Kidney tubule cell (primary cell): ENCODE results near the gene SELENOF.
"Not testable (repeated sequence)": the region's sequence is repeated elsewhere in the genome, so short reads cannot be mapped to it uniquely, and the experiment has no call there.

Experiments used
- DNase-seq: peaks from one replicate; pipeline ENCODE4 v3.0.0-alpha.2; 2018; ENCODE audit warnings: low spot score

The SELENOF gene

GRCh38 chr1:86858524-86859261, 55.2 kb downstream of the SELENOF start:
- no peak for DNase-seq

GRCh38 chr1:86856196-86856595, 57.7 kb downstream of the SELENOF start:
- no peak for DNase-seq

- DNase-seq = no peak
These were observed 59.6 kb downstream of the SELENOF start for GRCh38 chr1:86854352-86854751.

GRCh38 chr1:86852782-86853408, 61.0 kb downstream of the SELENOF start:
- DNase-seq = no peak

- DNase-seq = no peak
These were observed 61.6 kb downstream of the SELENOF start for GRCh38 chr1:86852289-86852688.

GRCh38 chr1:86849756-86850155, 64.2 kb downstream of the SELENOF start:
- DNase-seq = no peak

- DNase-seq = no peak
These were observed 65.3 kb downstream of the SELENOF start for GRCh38 chr1:86848654-86849053.

GRCh38 chr1:86846164-86846647, 67.7 kb downstream of the SELENOF start:
- DNase-seq = peak; percentile 56

- no peak for DNase-seq
These were observed 68.4 kb downstream of the SELENOF start for GRCh38 chr1:86845514-86845913.

GRCh38 chr1:86841116-86841515, 72.8 kb downstream of the SELENOF start:
- no peak for DNase-seq

- DNase-seq = peak; percentile 84
These were observed 80.3 kb downstream of the SELENOF start for GRCh38 chr1:86833461-86834215.

GRCh38 chr1:86832433-86832832, 81.5 kb downstream of the SELENOF start:
- no peak for DNase-seq

GRCh38 chr1:86829321-86829720, 84.6 kb downstream of the SELENOF start:
- no peak for DNase-seq

GRCh38 chr1:86828024-86828423, 85.9 kb downstream of the SELENOF start:
- DNase-seq = no peak

GRCh38 chr1:86826856-86827255, 87.1 kb downstream of the SELENOF start:
- no peak for DNase-seq

GRCh38 chr1:86825319-86825718, 88.6 kb downstream of the SELENOF start:
- DNase-seq = no peak

GRCh38 chr1:86823821-86824500, 90.0 kb downstream of the SELENOF start:
- DNase-seq = no peak

GRCh38 chr1:86823386-86823785, 90.5 kb downstream of the SELENOF start:
- DNase-seq = no peak

GRCh38 chr1:86822459-86822858, 91.5 kb downstream of the SELENOF start:
- no peak for DNase-seq

- DNase-seq = no peak
These were observed 92.0 kb downstream of the SELENOF start for GRCh38 chr1:86821956-86822355.

GRCh38 chr1:86819970-86820369, 94.0 kb downstream of the SELENOF start:
- DNase-seq = not testable (repeated sequence)

- not testable (repeated sequence) for DNase-seq
These were observed 96.6 kb downstream of the SELENOF start for GRCh38 chr1:86817246-86817826.
